OCI-LY1 (cell line): ENCODE measurements around the gene ULK4.
A peak's percentile ranks its signal among the peaks of the same experiment; 100 is the strongest.

ENCODE experiments used
- H2AFZ ChIP-seq: fragments of 200-600 bp; sonication (generic), shearing (Covaris generic); 2 replicates; pipeline ENCODE4 v1.6.0; 2014; ENCODE audit warnings: antibody characterized with exemption, mild to moderate bottlenecking, low read length
- H3F3A ChIP-seq: fragments of 200-600 bp; sonication (generic), shearing (Covaris generic); 2 replicates; pipeline ENCODE4 v1.6.0; 2014; ENCODE audit warnings: mild to moderate bottlenecking, antibody characterized with exemption, low read length, moderate library complexity; ENCODE audit not compliant: insufficient read depth
- H3K27ac ChIP-seq: fragments of 200-600 bp; sonication (generic); 2 replicates; pipeline ENCODE4 v1.5.1; 2014; ENCODE audit warnings: low read length, mixed run types, mild to moderate bottlenecking, low read depth; ENCODE audit not compliant: poor library complexity, severe bottlenecking
- H3K27me3 ChIP-seq: fragments of 200-600 bp; sonication (generic); 2 replicates; pipeline ENCODE4 v1.6.0; 2014; ENCODE audit warnings: antibody characterized with exemption, mild to moderate bottlenecking, low read length, moderate library complexity; ENCODE audit not compliant: insufficient read depth
- H3K36me3 ChIP-seq: fragments of 200-600 bp; sonication (generic); 2 replicates; pipeline ENCODE4 v1.6.1; 2014; ENCODE audit warnings: mild to moderate bottlenecking, antibody characterized with exemption, low read length, moderate library complexity, mixed read lengths; ENCODE audit not compliant: insufficient read depth
- H3K4me1 ChIP-seq: fragments of 200-600 bp; sonication (generic); 2 replicates; pipeline ENCODE4 v1.5.1; 2014; ENCODE audit warnings: mild to moderate bottlenecking, low read length, moderate library complexity; ENCODE audit not compliant: insufficient read depth, severe bottlenecking
- H3K4me2 ChIP-seq: fragments of 200-600 bp; sonication (generic), shearing (Covaris generic); 2 replicates; pipeline ENCODE4 v1.6.1; 2014; ENCODE audit warnings: low read length
- H3K4me3 ChIP-seq: fragments of 200-600 bp; sonication (generic); 2 replicates; pipeline ENCODE4 v1.5.1; 2014; ENCODE audit warnings: low read length, low read depth, mild to moderate bottlenecking, mixed read lengths; ENCODE audit not compliant: poor library complexity, severe bottlenecking
- H3K79me2 ChIP-seq: fragments of 200-600 bp; shearing (Covaris generic); 2 replicates; pipeline ENCODE4 v1.6.1; 2016; ENCODE audit warnings: mixed run types, low read length, mixed read lengths; ENCODE audit not compliant: insufficient read depth
- H3K9ac ChIP-seq: fragments of 200-600 bp; sonication (generic), shearing (Covaris generic); 2 replicates; pipeline ENCODE4 v1.6.1; 2014; ENCODE audit warnings: mild to moderate bottlenecking, low read length, mixed read lengths
- H3K9me2 ChIP-seq: fragments of 200-600 bp; sonication (generic), shearing (Covaris generic); 2 replicates; pipeline ENCODE4 v1.6.1; 2014; ENCODE audit warnings: low read depth, mild to moderate bottlenecking, low read length, mixed read lengths
- H3K9me3 ChIP-seq: fragments of 200-600 bp; shearing (Covaris generic); 2 replicates; pipeline ENCODE4 v1.6.1; 2014; ENCODE audit warnings: low read length, mixed read lengths
- H4K20me1 ChIP-seq: fragments of 200-600 bp; sonication (generic), shearing (Covaris generic); 2 replicates; pipeline ENCODE4 v1.6.0; 2016; ENCODE audit warnings: mild to moderate bottlenecking, low read length; ENCODE audit not compliant: insufficient read depth
- CTCF ChIP-seq: fragments of 200-600 bp; sonication (generic), shearing (Covaris generic); IDR thresholded peaks from 2 replicates; pipeline ENCODE4 v1.5.1; 2017; ENCODE audit warnings: mild to moderate bottlenecking, antibody characterized with exemption, low read length, moderate library complexity, mixed read lengths
- EZH2 ChIP-seq: fragments of 200-600 bp; sonication (generic), shearing (Covaris generic); IDR thresholded peaks from 2 replicates; pipeline ENCODE4 v1.8.0; 2017; ENCODE audit warnings: borderline replicate concordance, mixed run types, mild to moderate bottlenecking, antibody characterized with exemption, low read length, moderate library complexity, mixed read lengths

Gene ULK4

GRCh38 chr3:41898631-41899030, 63.3 kb downstream of the ULK4 start:
- Histone ChIP-seq H3K9me2 (no peaks in the 10 kb centered on the region), H2AFZ (no peak overlapping the region), H3K9me3 (no peaks in the 10 kb centered on the region), H3K79me2 (no peaks in the 10 kb centered on the region), H3K36me3 (no peaks in the 10 kb centered on the region), H3K4me3 (no peak overlapping the region), H4K20me1 (no peaks in the 10 kb centered on the region), H3K27ac (no peak overlapping the region), H3K27me3 (no peaks in the 10 kb centered on the region), H3K4me1 (no peaks in the 10 kb centered on the region), H3K4me2 (no peak overlapping the region), H3F3A (no peaks in the 10 kb centered on the region), H3K9ac (no peak overlapping the region)
- TF ChIP-seq EZH2 (no peak), CTCF (no peak)

GRCh38 chr3:41893977-41894376, 67.9 kb downstream of the ULK4 start:
- H3K4me3 ChIP-seq, result no peak overlapping the region
- H3K36me3 ChIP-seq, result no peaks in the 10 kb centered on the region
- H2AFZ ChIP-seq, result no peak overlapping the region
- 0 out of 2 replicates have a peak, but pooled peaks cover 2% of the 10 kb centered on the region for H3K9me3 ChIP-seq
- no peak overlapping the region for H3K9ac ChIP-seq
- no peaks in the 10 kb centered on the region for H3K4me1 ChIP-seq
- no peak overlapping the region for H3K27ac ChIP-seq
- TF ChIP-seq EZH2 (no peak), CTCF (peak; percentile 66)
- no peaks in the 10 kb centered on the region for H4K20me1 ChIP-seq
- H3K4me2 ChIP-seq, result no peak overlapping the region
- H3K79me2 ChIP-seq, result no peaks in the 10 kb centered on the region
- H3K27me3 ChIP-seq, result no peaks in the 10 kb centered on the region
- H3K9me2 ChIP-seq, result no peaks in the 10 kb centered on the region
- no peaks in the 10 kb centered on the region for H3F3A ChIP-seq

GRCh38 chr3:41888368-41889076, 73.4 kb downstream of the ULK4 start:
- Histone ChIP-seq H3K4me3 (no peak overlapping the region), H2AFZ (no peak overlapping the region), H3K4me2 (no peak overlapping the region), H3K27ac (no peak overlapping the region), H3K79me2 (no peaks in the 10 kb centered on the region), H3K4me1 (no peaks in the 10 kb centered on the region), H4K20me1 (no peaks in the 10 kb centered on the region), H3K9me2 (no peaks in the 10 kb centered on the region), H3K9ac (no peak overlapping the region), H3K36me3 (no peaks in the 10 kb centered on the region), H3K27me3 (no peaks in the 10 kb centered on the region), H3F3A (no peaks in the 10 kb centered on the region), H3K9me3 (0 out of 2 replicates have a peak, but pooled peaks cover 2% of the 10 kb centered on the region)
- TF ChIP-seq CTCF (no peak), EZH2 (no peak)
